IMR-90 (cell line): Measurements from ENCODE around the gene RNF43. TPM values are rescaled to one million over a fixed set of nuclear protein-coding genes. Genes with fewer than 3 reads are reported as not detected.

ENCODE experiments used
- ATAC-seq: fragments of 200-7000 bp; cut with Tn5 transposase; 2 replicates; pipeline ENCODE4 v1.9.1; 2020; ENCODE audit warnings: low read depth, mild to moderate bottlenecking, moderate library complexity
- BruUV-seq: library from RNA; stranded (reverse); fragments of 400-500 nt; replicated peaks from 2 replicates; lab custom pipeline; 2021; lab: Mats Ljungman, UMichigan
- CTCF ChIA-PET: fragments of 300-600 bp; formaldehyde crosslinking; extraction: SDS; loops from one replicate; lab custom pipeline; 2021; ENCODE audit warnings: antibody characterized with exemption; lab: Yijun Ruan, JAX
- POLR2A ChIA-PET: fragments of 300-600 bp; sonication (Branson Sonifier 250); formaldehyde crosslinking; loops from one replicate; lab custom pipeline; 2022; ENCODE audit warnings: antibody characterized with exemption; ENCODE audit not compliant: unreplicated experiment; lab: Charles Lee
- DNase-seq: peaks from one replicate; pipeline ENCODE4 v3.0.0; 2013
- H2AFZ ChIP-seq: replicated peaks from 2 replicates; pipeline ENCODE3; 2013; ENCODE audit warnings: low read length, mild to moderate bottlenecking; ENCODE audit not compliant: poor library complexity
- H2AK5ac ChIP-seq: 2 replicates; pipeline ENCODE4 v1.6.1; 2013; ENCODE audit warnings: low read depth, low read length, inconsistent platforms
- H2AK9ac ChIP-seq: replicated peaks from 2 replicates; pipeline ENCODE3; 2013; ENCODE audit warnings: mild to moderate bottlenecking, low read depth, low read length, moderate library complexity; ENCODE audit not compliant: poor library complexity
- H2BK120ac ChIP-seq: 2 replicates; pipeline ENCODE4 v1.6.1; 2013; ENCODE audit warnings: low read depth, low read length, inconsistent platforms
- H2BK15ac ChIP-seq: 3 replicates; pipeline ENCODE4 v1.6.1; 2013; ENCODE audit warnings: low read depth, low read length, inconsistent platforms
- H2BK20ac ChIP-seq: 2 replicates; pipeline ENCODE4 v1.6.1; 2013; ENCODE audit warnings: low read depth, mild to moderate bottlenecking, inconsistent platforms, low read length, moderate library complexity
- H2BK5ac ChIP-seq: 2 replicates; pipeline ENCODE4 v1.6.1; 2013; ENCODE audit warnings: mild to moderate bottlenecking, low read depth, low read length, inconsistent platforms; ENCODE audit not compliant: poor library complexity, severe bottlenecking
- H3K14ac ChIP-seq: replicated peaks from 2 replicates; pipeline ENCODE4 v1.6.1; 2013; ENCODE audit warnings: low read depth, low read length, inconsistent platforms
- H3K18ac ChIP-seq: 2 replicates; pipeline ENCODE4 v1.6.1; 2013; ENCODE audit warnings: low read depth, low read length, control low read depth
- H3K23ac ChIP-seq: 2 replicates; pipeline ENCODE4 v1.6.1; 2013; ENCODE audit warnings: low read depth, low read length, inconsistent platforms
- H3K27ac ChIP-seq: 2 replicates; pipeline ENCODE4 v1.5.1; 2013; ENCODE audit warnings: mild to moderate bottlenecking, control low read depth, low read length; ENCODE audit not compliant: insufficient read depth
- H3K27me3 ChIP-seq: 2 replicates; pipeline ENCODE4 v1.6.1; 2013; ENCODE audit warnings: low read length; ENCODE audit not compliant: control insufficient read depth, insufficient read depth
- H3K36me3 ChIP-seq: 2 replicates; pipeline ENCODE4 v1.6.1; 2013; ENCODE audit warnings: low read length, mixed read lengths; ENCODE audit not compliant: control insufficient read depth, insufficient read depth
- H3K4ac ChIP-seq: 2 replicates; pipeline ENCODE4 v1.6.1; 2013; ENCODE audit warnings: low read depth, low read length, inconsistent platforms
- H3K4me1 ChIP-seq: 2 replicates; pipeline ENCODE4 v1.6.1; 2013; ENCODE audit warnings: low read length, mixed read lengths; ENCODE audit not compliant: control insufficient read depth, insufficient read depth
- H3K4me2 ChIP-seq: 2 replicates; pipeline ENCODE4 v1.6.1; 2013; ENCODE audit warnings: low read depth, mild to moderate bottlenecking, control low read depth, low read length, moderate library complexity
- H3K4me3 ChIP-seq: 2 replicates; pipeline ENCODE4 v1.5.1; 2013; ENCODE audit warnings: low read depth, mild to moderate bottlenecking, control low read depth, low read length, moderate library complexity; ENCODE audit not compliant: insufficient read depth
- H3K56ac ChIP-seq: 2 replicates; pipeline ENCODE4 v1.6.1; 2013; ENCODE audit warnings: low read length, inconsistent platforms; ENCODE audit not compliant: insufficient read depth; ENCODE audit errors: extremely low read depth
- H3K79me1 ChIP-seq, 2 experiments: 2 replicates each; pipeline ENCODE4 v1.6.1; 2013; ENCODE audit warnings: low read length in 2 of 2, inconsistent platforms in 1 of 2, low read depth in 1 of 2
- H3K9ac ChIP-seq: 2 replicates; pipeline ENCODE4 v1.6.1; 2013; ENCODE audit warnings: low read depth, low read length, control low read depth
- H3K9me1 ChIP-seq: 2 replicates; pipeline ENCODE4 v1.6.1; 2013; ENCODE audit warnings: low read length, inconsistent platforms; ENCODE audit not compliant: insufficient read depth
- H3K9me3 ChIP-seq: 2 replicates; pipeline ENCODE4 v1.6.1; 2013; ENCODE audit warnings: low read length; ENCODE audit not compliant: control insufficient read depth, insufficient read depth
- H4K20me1 ChIP-seq: 2 replicates; pipeline ENCODE4 v1.6.1; 2013; ENCODE audit warnings: low read length, inconsistent platforms; ENCODE audit not compliant: insufficient read depth
- H4K5ac ChIP-seq: 2 replicates; pipeline ENCODE4 v1.6.1; 2013; ENCODE audit warnings: mild to moderate bottlenecking, low read depth, low read length, control low read depth
- H4K8ac ChIP-seq, 2 experiments: 2 replicates each; pipeline ENCODE4 v1.6.1; 2013; ENCODE audit warnings: low read depth in 2 of 2, low read length in 2 of 2, control low read depth in 1 of 2, inconsistent platforms in 1 of 2
- H4K91ac ChIP-seq: 2 replicates; pipeline ENCODE4 v1.6.1; 2013; ENCODE audit warnings: low read depth, low read length, inconsistent platforms; ENCODE audit not compliant: insufficient read depth
- ELK1 ChIP-seq: fragments of 150-350 bp; IDR thresholded peaks from 2 replicates; pipeline ENCODE4 v1.6.1; 2016; ENCODE audit warnings: low read depth, mild to moderate bottlenecking, low read length, moderate library complexity, borderline replicate concordance
- FOS ChIP-seq: fragments of 150-350 bp; IDR thresholded peaks from 2 replicates; pipeline ENCODE4 v1.6.1; 2016; ENCODE audit warnings: low read depth, low read length
- MAFK ChIP-seq: IDR thresholded peaks from 2 replicates; pipeline ENCODE4 v1.6.1; 2012; ENCODE audit warnings: low read depth, low read length, improper control_type of control experiment
- MXI1 ChIP-seq: IDR thresholded peaks from 2 replicates; pipeline ENCODE4 v1.6.1; 2012; ENCODE audit warnings: low read depth, mild to moderate bottlenecking, low read length, moderate library complexity, borderline replicate concordance
- POLR2A ChIP-seq: IDR thresholded peaks from 2 replicates; pipeline ENCODE4 v1.6.1; 2012; ENCODE audit warnings: mild to moderate bottlenecking, low read depth, low read length
- RAD21 ChIP-seq: IDR thresholded peaks from 2 replicates; pipeline ENCODE4 v1.6.1; 2012; ENCODE audit warnings: low read length, improper control_type of control experiment
- RCOR1 ChIP-seq: IDR thresholded peaks from 2 replicates; pipeline ENCODE4 v1.6.1; 2012; ENCODE audit warnings: mild to moderate bottlenecking, low read length, improper control_type of control experiment; ENCODE audit not compliant: insufficient replicate concordance
- RFX5 ChIP-seq: IDR thresholded peaks from 2 replicates; pipeline ENCODE4 v1.8.0; 2012; ENCODE audit warnings: low read depth, mild to moderate bottlenecking, low read length, moderate library complexity
- SMC3 ChIP-seq: fragments of 150-350 bp; IDR thresholded peaks from 2 replicates; pipeline ENCODE4 v1.6.1; 2016; ENCODE audit warnings: low read depth, mild to moderate bottlenecking, antibody characterized with exemption, low read length, moderate library complexity
- WGBS, 2 experiments: methylation state at CpG; one replicate each; pipeline versions ENCODE4 v1.1.5 to v1.1.7; 2013; ENCODE audit warnings: missing lambda C conversion rate in 2 of 2; ENCODE audit not compliant: insufficient read length in 1 of 2; ENCODE audit errors: extremely low coverage in 2 of 2; 5-methylcytosine and 5-hydroxymethylcytosine counted together
- dilution Hi-C: fragments of 300-500 bp; cut with HindIII; formaldehyde crosslinking; loops from one replicate; pipeline ENCODE4 v1.14.3; 2018; ENCODE audit warnings: low sequenced_read_pairs; ENCODE audit not compliant: unreplicated experiment
- in situ Hi-C: fragments of 300-500 bp; cut with MboI; formaldehyde crosslinking; loops from 3 replicates; pipeline ENCODE4 v1.14.3; 2019; ENCODE audit warnings: low sequenced_read_pairs, inconsistent platforms, mixed read lengths
- intact Hi-C: fragments of 100-400 bp; cut with micrococcal nuclease; formaldehyde crosslinking; loops from 2 replicates; pipeline ENCODE4 v1.10.0; 2022
- polyA plus RNA-seq, 3 experiments: library from polyadenylated mRNA; depleted of rRNA; stranded (reverse); fragments of >200 nt; gene quantifications; 2 replicates each; pipeline ENCODE4 v1.2.3, GENCODE V29; 2012; ENCODE audit warnings: low replicate concordance in 1 of 3
- total RNA-seq: library from RNA; depleted of rRNA; stranded (reverse); fragments of >200 nt; gene quantifications from 2 replicates; pipeline ENCODE4 v1.2.3, GENCODE V29; 2012

Gene RNF43
- total and polyA plus RNA-seq, 2 of the 4 experiments (the other 2 are of a cell fraction), result under 0.01 TPM; not detected in 1

DNA sequence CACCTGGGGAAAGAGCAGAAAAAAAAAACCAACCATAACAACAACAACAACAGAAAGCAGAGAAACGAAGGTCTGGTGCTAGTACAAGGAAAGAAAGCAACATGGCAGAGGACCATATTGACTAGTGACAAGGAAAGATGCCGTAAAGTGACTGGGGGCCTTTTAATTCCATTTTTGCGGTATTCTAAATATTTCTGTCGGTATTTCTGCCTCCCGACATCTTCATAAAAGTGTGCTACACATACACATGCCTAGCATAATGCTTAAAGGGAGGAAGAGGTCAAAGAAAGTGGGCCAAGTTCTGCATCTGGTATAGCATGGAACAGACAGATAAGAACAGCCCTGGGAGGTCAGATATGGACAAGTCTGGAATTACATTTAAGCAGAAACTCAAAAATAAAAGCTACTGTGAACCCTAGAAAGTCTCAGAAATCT, 19.5 kb upstream of the RNF43 start:
- CTCF ChIA-PET, result no interaction called here
- H3K79me1 ChIP-seq, result no peaks in the 10 kb centered on the region
- H2AK9ac ChIP-seq, result no peak overlapping the region
- no peak overlapping the region for H2BK20ac ChIP-seq
- no peak overlapping the region for H4K91ac ChIP-seq
- no peak for ATAC-seq
- no peak overlapping the region for H4K8ac ChIP-seq
- H3K23ac ChIP-seq, result no peak overlapping the region
- in situ Hi-C loops (no loop called here), dilution Hi-C loops (no loop called here), intact Hi-C loops (no loop called here)
- no peak overlapping the region for H3K4me2 ChIP-seq
- H3K56ac ChIP-seq, result no peak overlapping the region
- BruUV-seq, result no TSS peak
- H3K14ac ChIP-seq, result no peak overlapping the region
- no peaks in the 10 kb centered on the region for H4K20me1 ChIP-seq
- no peaks in the 10 kb centered on the region for H3K4me1 ChIP-seq
- no peak overlapping the region for H2BK120ac ChIP-seq
- no peaks in the 10 kb centered on the region for H3K36me3 ChIP-seq
- POLR2A ChIA-PET, result no interaction called here
- no peak overlapping the region for H2BK5ac ChIP-seq
- no peak overlapping the region for H3K4ac ChIP-seq
- TF ChIP-seq POLR2A (no peak), RCOR1 (no peak), RFX5 (no peak), MAFK (no peak), FOS (no peak), SMC3 (no peak), MXI1 (no peak), ELK1 (no peak), RAD21 (no peak)
- H3K9me1 ChIP-seq, result no peaks in the 10 kb centered on the region
- H2BK15ac ChIP-seq, result no peak overlapping the region
- no peak overlapping the region for H3K27ac ChIP-seq
- no CpG with 5 or more reads among the region's 5 CpGs for WGBS, 2 experiments
- H3K9me3 ChIP-seq, result no peaks in the 10 kb centered on the region
- H3K4me3 ChIP-seq, result no peak overlapping the region
- no peak overlapping the region for H2AFZ ChIP-seq
- DNase-seq, result no peak
- no peak overlapping the region for H3K18ac ChIP-seq
- no peak overlapping the region for H4K5ac ChIP-seq
- H3K27me3 ChIP-seq, result peaks cover 2% of the 10 kb centered on the region; the same call in 1 of the 2 replicates
- no peak overlapping the region for H2AK5ac ChIP-seq
- H3K9ac ChIP-seq, result no peak overlapping the region
